ENCODE measurements around the gene HTRA1. TPM values are rescaled to one million over a fixed set of nuclear protein-coding genes. Genes with fewer than 3 reads are reported as not detected.

Gene HTRA1
- total RNA-seq, 2 donors from 2014 or later: 282 to 473 TPM

- H3K36me3 ChIP-seq: peaks cover 10% of the 10 kb centered on the region
- no peak overlapping the region for H3K4me3 ChIP-seq
- peaks cover 22 to 24% of the 10 kb centered on the region in 2 donors for H3K4me1 ChIP-seq (ENCODE audit: control insufficient read depth in 1 of 2, low read depth in 2 of 2)
- H3K27ac ChIP-seq: peak overlapping the region; percentile 27 to 39
- TF ChIP-seq, protein P1, sequence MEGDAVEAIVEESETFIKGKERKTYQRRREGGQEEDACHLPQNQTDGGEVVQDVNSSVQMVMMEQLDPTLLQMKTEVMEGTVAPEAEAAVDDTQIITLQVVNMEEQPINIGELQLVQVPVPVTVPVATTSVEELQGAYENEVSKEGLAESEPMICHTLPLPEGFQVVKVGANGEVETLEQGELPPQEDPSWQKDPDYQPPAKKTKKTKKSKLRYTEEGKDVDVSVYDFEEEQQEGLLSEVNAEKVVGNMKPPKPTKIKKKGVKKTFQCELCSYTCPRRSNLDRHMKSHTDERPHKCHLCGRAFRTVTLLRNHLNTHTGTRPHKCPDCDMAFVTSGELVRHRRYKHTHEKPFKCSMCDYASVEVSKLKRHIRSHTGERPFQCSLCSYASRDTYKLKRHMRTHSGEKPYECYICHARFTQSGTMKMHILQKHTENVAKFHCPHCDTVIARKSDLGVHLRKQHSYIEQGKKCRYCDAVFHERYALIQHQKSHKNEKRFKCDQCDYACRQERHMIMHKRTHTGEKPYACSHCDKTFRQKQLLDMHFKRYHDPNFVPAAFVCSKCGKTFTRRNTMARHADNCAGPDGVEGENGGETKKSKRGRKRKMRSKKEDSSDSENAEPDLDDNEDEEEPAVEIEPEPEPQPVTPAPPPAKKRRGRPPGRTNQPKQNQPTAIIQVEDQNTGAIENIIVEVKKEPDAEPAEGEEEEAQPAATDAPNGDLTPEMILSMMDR (IDR thresholded peaks at IDR 0.05): no peak
- DNase-seq (ENCODE audit: low spot score): no peak
- H3K27me3 ChIP-seq (replicated peaks; ENCODE audit: insufficient read depth): no peaks in the 10 kb centered on the region
- H3K9me3 ChIP-seq: no peaks in the 10 kb centered on the region
- no peak for ATAC-seq (ENCODE audit: insufficient number of reproducible peaks, low FRiP score, low read depth)
These were observed 40.7 kb upstream of the HTRA1 start for GRCh38 chr10:122420624-122421007.

GRCh38 chr10:122421054-122421625, 40.2 kb upstream of the HTRA1 start:
- H3K36me3 ChIP-seq: peaks cover 4% of the 10 kb centered on the region
- no peaks in the 10 kb centered on the region for H3K9me3 ChIP-seq
- no peak overlapping the region for H3K4me3 ChIP-seq
- TF ChIP-seq, protein P1 (IDR thresholded peaks at IDR 0.05): no peak
- no peak for ATAC-seq (ENCODE audit: insufficient number of reproducible peaks, low FRiP score, low read depth)
- H3K27ac ChIP-seq: no peak overlapping the region
- peaks cover 22 to 24% of the 10 kb centered on the region in 2 donors for H3K4me1 ChIP-seq (ENCODE audit: control insufficient read depth in 1 of 2, low read depth in 2 of 2)
- no peak for DNase-seq (ENCODE audit: low spot score)
- no peaks in the 10 kb centered on the region for H3K27me3 ChIP-seq (replicated peaks; ENCODE audit: insufficient read depth)

- Histone ChIP-seq H3K9me3 (no peaks in the 10 kb centered on the region), H3K27me3 (replicated peaks; ENCODE audit: insufficient read depth) (no peaks in the 10 kb centered on the region), H3K27ac (no peak overlapping the region), H3K4me3 (no peak overlapping the region), H3K4me1 (ENCODE audit: control insufficient read depth in 1 of 2, low read depth in 2 of 2) (peaks cover 18 to 24% of the 10 kb centered on the region in 2 donors), H3K36me3 (peaks cover 3% of the 10 kb centered on the region)
- ATAC-seq (ENCODE audit: insufficient number of reproducible peaks, low FRiP score, low read depth) (no peak), DNase-seq (ENCODE audit: low spot score) (no peak)
- TF ChIP-seq, protein P1 (IDR thresholded peaks at IDR 0.05): no peak
These were observed 39.6 kb upstream of the HTRA1 start for GRCh38 chr10:122421742-122422141.

DNA sequence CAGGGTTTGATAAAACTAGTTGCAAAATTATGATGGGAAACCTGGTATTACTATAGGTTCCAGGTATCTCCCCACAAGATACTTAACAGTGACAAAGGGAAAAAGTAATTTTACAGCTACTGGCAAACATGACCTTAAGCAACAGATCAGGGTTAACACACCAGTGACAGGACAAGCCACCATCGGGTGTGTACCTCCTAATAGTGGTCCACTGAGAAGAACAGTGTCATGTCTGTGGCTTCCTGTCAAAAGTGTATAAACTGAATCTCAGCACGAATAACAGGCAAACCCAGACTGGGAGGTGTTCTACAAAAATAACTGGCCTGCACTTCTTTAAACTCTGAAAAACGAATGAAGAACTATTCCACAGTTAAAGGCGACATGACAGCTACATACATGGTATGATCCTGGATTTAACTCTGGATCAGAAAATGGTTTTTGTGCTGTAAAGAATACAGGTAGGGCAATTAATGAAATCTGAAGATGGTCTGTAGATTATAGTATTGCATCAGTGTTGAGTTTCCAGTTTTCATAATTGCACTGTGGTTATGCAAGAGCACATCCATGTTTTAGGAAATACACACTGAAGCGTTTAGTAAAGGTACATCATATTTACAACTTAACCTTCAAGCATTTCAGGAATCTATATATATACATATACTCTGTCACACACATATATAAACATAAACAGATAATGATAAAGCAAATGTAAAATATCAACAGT, 38.9 kb upstream of the HTRA1 start:
- no peaks in the 10 kb centered on the region for H3K9me3 ChIP-seq
- peaks cover 16 to 24% of the 10 kb centered on the region in 2 donors for H3K4me1 ChIP-seq (ENCODE audit: control insufficient read depth in 1 of 2, low read depth in 2 of 2)
- H3K36me3 ChIP-seq: peaks cover 3% of the 10 kb centered on the region
- H3K27ac ChIP-seq: no peak overlapping the region
- DNase-seq (ENCODE audit: low spot score): no peak
- no peaks in the 10 kb centered on the region for H3K27me3 ChIP-seq (replicated peaks; ENCODE audit: insufficient read depth)
- ATAC-seq (ENCODE audit: insufficient number of reproducible peaks, low FRiP score, low read depth): no peak
- TF ChIP-seq, protein P1 (IDR thresholded peaks at IDR 0.05): no peak
- no peak overlapping the region for H3K4me3 ChIP-seq

DNA sequence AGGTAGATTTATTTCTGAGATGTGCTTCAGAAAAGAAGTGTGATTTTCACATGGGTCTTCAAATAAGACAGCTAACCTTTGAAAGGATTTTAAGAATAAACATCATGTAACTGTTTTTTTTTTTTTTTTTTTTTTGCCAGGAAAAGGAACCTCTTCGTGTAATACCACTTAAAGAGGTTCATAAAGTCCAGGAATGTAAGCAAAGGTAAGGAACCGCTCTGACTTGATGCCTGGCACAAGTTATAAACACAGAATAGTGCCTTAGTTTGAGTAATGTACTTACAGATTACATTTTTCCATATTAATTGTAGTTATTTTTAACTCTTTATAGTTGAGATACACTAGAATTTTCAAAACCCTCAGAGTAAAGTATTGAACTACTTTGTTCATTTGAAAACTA, 37.3 kb upstream of the HTRA1 start:
- no peak overlapping the region for H3K27ac ChIP-seq
- no peaks in the 10 kb centered on the region for H3K36me3 ChIP-seq
- TF ChIP-seq, protein P1 (IDR thresholded peaks at IDR 0.05): no peak
- H3K27me3 ChIP-seq (replicated peaks; ENCODE audit: insufficient read depth): no peaks in the 10 kb centered on the region
- no peak overlapping the region for H3K4me3 ChIP-seq
- H3K4me1 ChIP-seq (ENCODE audit: control insufficient read depth in 1 of 2, low read depth in 2 of 2): peaks cover 16 to 23% of the 10 kb centered on the region in 2 donors
- ATAC-seq (ENCODE audit: insufficient number of reproducible peaks, low FRiP score, low read depth) (no peak), DNase-seq (ENCODE audit: low spot score) (no peak)
- H3K9me3 ChIP-seq: no peaks in the 10 kb centered on the region
